ENCODE measurements around the gene SDK1.

Gene SDK1

DNA sequence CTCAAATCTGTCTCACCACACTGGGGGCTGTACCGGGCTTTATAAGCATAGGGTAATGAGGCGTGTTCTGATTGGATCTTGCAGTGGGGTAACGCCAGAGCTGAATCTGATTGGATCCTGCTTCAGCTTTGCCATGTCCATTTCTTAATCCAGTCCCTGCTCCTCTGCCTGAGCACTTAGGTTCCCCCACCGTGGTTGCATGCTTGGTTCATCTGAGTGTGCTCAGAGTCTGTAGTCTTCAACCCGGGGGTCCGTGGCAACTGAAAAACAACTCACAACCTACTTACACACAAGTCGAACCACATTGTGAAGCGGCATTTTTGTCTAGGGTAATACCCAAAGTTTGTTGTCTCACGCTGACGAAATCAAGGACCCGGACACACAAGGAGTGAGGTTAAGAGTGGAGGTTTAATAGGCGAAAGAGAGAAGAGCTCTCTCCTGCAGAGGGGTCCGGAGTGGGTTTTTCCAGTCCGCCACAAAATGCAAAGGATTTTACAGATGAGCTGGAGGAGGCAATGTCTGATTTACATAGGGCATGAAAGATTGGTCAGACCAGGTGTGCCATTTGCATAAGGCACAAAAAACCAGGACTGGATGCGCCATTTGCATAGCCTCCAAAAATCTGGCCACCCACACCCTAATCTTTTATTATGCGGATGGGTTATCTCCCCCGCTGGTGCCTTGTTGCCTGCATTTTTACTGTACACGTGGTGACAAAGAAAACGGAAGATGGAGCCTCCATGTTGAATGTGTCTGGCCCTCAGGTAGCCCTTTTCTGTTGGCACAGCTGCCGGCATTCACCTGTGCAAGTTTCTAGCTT is 739.3 kb downstream of the SDK1 start:
- TF ChIP-seq, protein P1, sequence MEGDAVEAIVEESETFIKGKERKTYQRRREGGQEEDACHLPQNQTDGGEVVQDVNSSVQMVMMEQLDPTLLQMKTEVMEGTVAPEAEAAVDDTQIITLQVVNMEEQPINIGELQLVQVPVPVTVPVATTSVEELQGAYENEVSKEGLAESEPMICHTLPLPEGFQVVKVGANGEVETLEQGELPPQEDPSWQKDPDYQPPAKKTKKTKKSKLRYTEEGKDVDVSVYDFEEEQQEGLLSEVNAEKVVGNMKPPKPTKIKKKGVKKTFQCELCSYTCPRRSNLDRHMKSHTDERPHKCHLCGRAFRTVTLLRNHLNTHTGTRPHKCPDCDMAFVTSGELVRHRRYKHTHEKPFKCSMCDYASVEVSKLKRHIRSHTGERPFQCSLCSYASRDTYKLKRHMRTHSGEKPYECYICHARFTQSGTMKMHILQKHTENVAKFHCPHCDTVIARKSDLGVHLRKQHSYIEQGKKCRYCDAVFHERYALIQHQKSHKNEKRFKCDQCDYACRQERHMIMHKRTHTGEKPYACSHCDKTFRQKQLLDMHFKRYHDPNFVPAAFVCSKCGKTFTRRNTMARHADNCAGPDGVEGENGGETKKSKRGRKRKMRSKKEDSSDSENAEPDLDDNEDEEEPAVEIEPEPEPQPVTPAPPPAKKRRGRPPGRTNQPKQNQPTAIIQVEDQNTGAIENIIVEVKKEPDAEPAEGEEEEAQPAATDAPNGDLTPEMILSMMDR (IDR thresholded peaks at IDR 0.05; ENCODE audit: low read depth, low read length): no peak
- DNase-seq (ENCODE audit: extremely low read depth, low read depth): no peak

DNA sequence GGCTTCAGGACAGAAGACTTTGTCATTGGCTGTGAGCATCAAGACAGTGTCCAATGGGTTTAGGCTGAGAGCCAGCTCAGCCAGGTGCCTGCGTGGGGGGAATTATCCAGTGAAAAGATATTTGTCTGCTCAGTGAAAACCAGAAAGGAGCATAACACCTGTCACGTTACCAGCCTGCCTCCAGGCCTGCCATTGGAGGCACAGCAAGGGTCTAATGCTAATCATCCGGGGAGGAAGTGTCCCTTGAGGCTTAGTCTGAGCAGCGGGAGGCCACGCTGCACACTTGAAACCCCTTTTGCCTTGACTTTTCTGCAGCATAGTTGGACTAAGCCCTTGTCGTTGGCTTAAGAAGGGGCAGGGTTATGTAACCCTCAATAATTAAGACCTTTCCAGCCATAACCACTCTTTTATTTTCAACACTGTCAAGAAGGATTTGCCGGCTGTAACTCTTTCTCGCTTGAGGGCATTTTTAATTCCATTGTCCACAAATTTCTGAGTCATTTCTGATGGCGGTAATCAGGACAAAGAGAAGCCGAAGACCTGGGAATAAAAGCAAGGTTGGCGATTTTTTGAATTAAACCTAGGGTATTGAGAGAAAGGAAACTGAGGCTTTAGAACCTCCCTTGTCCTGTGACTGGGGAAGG is 741.5 kb downstream of the SDK1 start:
- DNase-seq (ENCODE audit: extremely low read depth, low read depth): no peak
- TF ChIP-seq, protein P1 (IDR thresholded peaks at IDR 0.05; ENCODE audit: low read depth, low read length): no peak

DNA sequence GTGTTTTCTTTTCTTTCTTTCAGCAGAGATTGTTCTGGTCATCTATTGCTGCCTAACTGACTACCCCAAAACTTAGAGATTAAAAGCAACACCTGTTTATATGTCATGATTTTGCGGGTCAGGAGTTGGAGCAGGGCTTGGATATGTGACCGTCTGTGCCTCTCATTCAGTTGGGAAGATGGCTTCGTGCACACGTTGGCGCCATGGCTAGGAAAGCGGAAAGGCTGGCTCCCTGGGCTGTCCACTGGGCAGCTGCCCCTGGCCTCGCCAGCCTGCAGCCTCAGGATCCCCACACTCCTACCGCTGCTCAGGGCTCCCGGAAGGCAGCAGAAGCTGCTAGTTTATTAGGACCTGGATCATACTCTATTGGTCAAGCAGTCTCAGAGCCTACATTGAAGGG is 742.9 kb downstream of the SDK1 start:
- no peak for DNase-seq (ENCODE audit: extremely low read depth, low read depth)
- TF ChIP-seq, protein P1 (IDR thresholded peaks at IDR 0.05; ENCODE audit: low read depth, low read length): no peak

GRCh38 chr7:4045450-4045849 is 744.4 kb downstream of the SDK1 start:
- TF ChIP-seq, protein P1 (IDR thresholded peaks at IDR 0.05; ENCODE audit: low read depth, low read length): no peak
- DNase-seq (ENCODE audit: extremely low read depth, low read depth): no peak

GRCh38 chr7:4045975-4046374 is 744.9 kb downstream of the SDK1 start:
- no peak for DNase-seq (ENCODE audit: extremely low read depth, low read depth)
- TF ChIP-seq, protein P1 (IDR thresholded peaks at IDR 0.05; ENCODE audit: low read depth, low read length): no peak

DNA sequence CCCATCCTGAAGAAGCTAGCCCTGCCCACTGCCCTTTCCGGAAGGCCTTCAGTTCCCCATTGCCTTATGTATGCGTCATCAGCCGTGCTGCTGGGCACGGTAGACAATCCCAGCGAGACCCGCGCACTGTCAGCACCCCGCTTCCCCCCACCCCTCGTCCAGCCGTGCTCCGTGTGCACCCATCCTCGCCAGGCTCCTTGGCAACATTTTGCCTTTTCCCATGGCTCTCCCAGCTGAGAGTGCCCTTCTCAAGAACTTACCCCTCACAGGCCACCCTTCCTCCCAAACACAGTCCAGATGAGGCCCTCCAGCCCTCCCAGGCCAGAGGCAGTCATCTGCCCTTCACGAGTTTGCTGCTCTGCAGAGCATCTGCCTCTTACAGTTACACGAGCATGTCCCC is 747.3 kb downstream of the SDK1 start:
- DNase-seq (ENCODE audit: extremely low read depth, low read depth): no peak
- TF ChIP-seq, protein P1 (IDR thresholded peaks at IDR 0.05; ENCODE audit: low read depth, low read length): no peak

DNA sequence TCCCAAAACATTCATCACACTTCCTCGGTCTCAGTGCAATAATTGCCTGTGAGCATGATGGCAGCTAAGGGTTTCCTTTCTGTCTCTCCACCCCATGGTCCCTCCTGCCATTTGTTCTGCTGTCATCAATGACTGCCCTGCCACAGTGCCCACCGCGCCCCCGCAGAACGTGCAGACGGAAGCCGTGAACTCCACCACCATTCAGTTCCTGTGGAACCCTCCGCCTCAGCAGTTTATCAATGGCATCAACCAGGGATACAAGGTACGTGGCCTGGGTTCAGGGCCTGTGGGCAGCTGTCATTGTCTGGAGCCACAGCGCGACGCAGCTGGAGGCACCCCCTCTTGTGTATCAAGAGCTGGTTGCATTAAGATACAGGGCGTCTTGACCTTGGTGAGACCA is 748.1 kb downstream of the SDK1 start:
- TF ChIP-seq, protein P1 (IDR thresholded peaks at IDR 0.05; ENCODE audit: low read depth, low read length): no peak
- DNase-seq (ENCODE audit: extremely low read depth, low read depth): no peak
